Measurements from ENCODE around the gene CTSC. TPM values are rescaled to one million over a fixed set of nuclear protein-coding genes. Genes with fewer than 3 reads are reported as not detected.
"Not testable (repeated sequence)": the region's sequence is repeated elsewhere in the genome, so short reads cannot be mapped to it uniquely, and the experiment has no call there.

Gene CTSC
- total RNA-seq, 1 donor from 2014 or later, result 181 TPM

GRCh38 chr11:88295028-88295427, 42.5 kb downstream of the CTSC start:
- intact Hi-C loops (cut with micrococcal nuclease), result no loop called here

- intact Hi-C loops (cut with micrococcal nuclease), result no loop called here
Measured at GRCh38 chr11:88293931-88294330, 43.6 kb downstream of the CTSC start.

GRCh38 chr11:88292171-88292843, 45.2 kb downstream of the CTSC start:
- intact Hi-C loops (cut with micrococcal nuclease), result no loop called here

- intact Hi-C loops (cut with micrococcal nuclease), result no loop called here
Measured at GRCh38 chr11:88288560-88288959, 49.0 kb downstream of the CTSC start.

GRCh38 chr11:88284336-88285050, 53.0 kb downstream of the CTSC start:
- intact Hi-C loops (cut with micrococcal nuclease), result no loop called here

GRCh38 chr11:88282747-88283515, 54.6 kb downstream of the CTSC start:
- intact Hi-C loops (cut with micrococcal nuclease), result no loop called here

- intact Hi-C loops (cut with micrococcal nuclease), result no loop called here
Measured at GRCh38 chr11:88281317-88281712, 56.2 kb downstream of the CTSC start.

- intact Hi-C loops (cut with micrococcal nuclease), result no loop called here
Measured at GRCh38 chr11:88280673-88281316, 56.7 kb downstream of the CTSC start.

GRCh38 chr11:88277349-88277915, 60.1 kb downstream of the CTSC start:
- intact Hi-C loops (cut with micrococcal nuclease), result no loop called here

GRCh38 chr11:88275636-88276035, 61.9 kb downstream of the CTSC start:
- intact Hi-C loops (cut with micrococcal nuclease), result no loop called here

- intact Hi-C loops (cut with micrococcal nuclease), result no loop called here
Measured at GRCh38 chr11:88266919-88267318, 70.6 kb downstream of the CTSC start.

GRCh38 chr11:88266157-88266556, 71.4 kb downstream of the CTSC start:
- intact Hi-C loops (cut with micrococcal nuclease), result no loop called here

GRCh38 chr11:88259431-88259830, 78.1 kb downstream of the CTSC start:
- intact Hi-C loops (cut with micrococcal nuclease), result no loop called here

- intact Hi-C loops (cut with micrococcal nuclease), result no loop called here
Measured at GRCh38 chr11:88252208-88252607, 85.3 kb downstream of the CTSC start.

- intact Hi-C loops (cut with micrococcal nuclease), result no loop called here
Measured at GRCh38 chr11:88250566-88251242, 86.8 kb downstream of the CTSC start.

GRCh38 chr11:88249706-88250105, 87.8 kb downstream of the CTSC start:
- intact Hi-C loops (cut with micrococcal nuclease), result no loop called here

GRCh38 chr11:88246696-88247095, 90.8 kb downstream of the CTSC start:
- intact Hi-C loops (cut with micrococcal nuclease), result no loop called here

- intact Hi-C loops (cut with micrococcal nuclease), result not testable (repeated sequence)
Measured at GRCh38 chr11:88245576-88245975, 92.0 kb downstream of the CTSC start.

Measured in T-helper 2 cell treated with Interferon-gamma antibody and Interleukin-4, amounts not matched to agents 100 ng/mL and 5 ng/mL, for 36 hours (primary cell).